UCSD-AML1 (cell line): Measurements from ENCODE around the gene CALML6.
A peak's percentile ranks its signal among the peaks of the same experiment; 100 is the strongest.

Experiments used
- DNase-seq: peaks from one replicate; lab custom pipeline; 2025; ENCODE audit not compliant: unreplicated experiment; lab: John Stamatoyannopoulos, UW

CALML6 gene

DNA sequence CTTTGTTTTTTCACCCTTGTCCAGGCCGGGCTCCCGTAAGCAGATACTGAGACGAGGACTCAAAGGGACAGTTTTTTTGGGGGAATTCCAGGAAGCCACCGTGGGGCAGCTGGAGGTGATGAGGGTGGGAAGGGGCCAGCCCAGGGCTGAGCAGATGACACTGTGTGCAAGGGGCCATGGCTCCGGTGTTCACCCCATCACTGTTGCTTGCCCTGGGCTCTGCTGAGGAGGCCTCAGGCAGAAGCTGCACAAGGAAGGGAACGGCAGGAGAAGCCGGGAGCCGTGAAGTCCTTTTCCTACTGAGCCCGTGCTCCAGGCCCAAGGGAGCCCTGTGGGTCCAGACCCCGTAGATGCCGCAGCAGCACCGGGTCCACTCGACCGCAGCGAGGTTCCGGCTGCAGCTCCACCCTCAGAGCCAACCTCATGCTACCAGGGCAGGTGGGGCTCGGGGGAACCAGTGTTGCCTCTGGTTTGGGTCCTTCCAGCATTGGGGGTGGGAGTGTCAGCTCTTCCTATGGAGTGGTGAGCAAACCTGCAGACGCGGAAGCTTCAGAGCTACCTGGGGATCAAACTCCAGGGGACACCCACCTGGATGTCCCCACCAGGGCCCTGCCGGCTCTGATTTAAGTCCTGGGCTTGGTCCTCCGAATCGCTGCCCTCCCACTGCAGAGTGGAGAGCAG is 4.3 kb upstream of the CALML6 start:
- DNase-seq, result no peak

DNA sequence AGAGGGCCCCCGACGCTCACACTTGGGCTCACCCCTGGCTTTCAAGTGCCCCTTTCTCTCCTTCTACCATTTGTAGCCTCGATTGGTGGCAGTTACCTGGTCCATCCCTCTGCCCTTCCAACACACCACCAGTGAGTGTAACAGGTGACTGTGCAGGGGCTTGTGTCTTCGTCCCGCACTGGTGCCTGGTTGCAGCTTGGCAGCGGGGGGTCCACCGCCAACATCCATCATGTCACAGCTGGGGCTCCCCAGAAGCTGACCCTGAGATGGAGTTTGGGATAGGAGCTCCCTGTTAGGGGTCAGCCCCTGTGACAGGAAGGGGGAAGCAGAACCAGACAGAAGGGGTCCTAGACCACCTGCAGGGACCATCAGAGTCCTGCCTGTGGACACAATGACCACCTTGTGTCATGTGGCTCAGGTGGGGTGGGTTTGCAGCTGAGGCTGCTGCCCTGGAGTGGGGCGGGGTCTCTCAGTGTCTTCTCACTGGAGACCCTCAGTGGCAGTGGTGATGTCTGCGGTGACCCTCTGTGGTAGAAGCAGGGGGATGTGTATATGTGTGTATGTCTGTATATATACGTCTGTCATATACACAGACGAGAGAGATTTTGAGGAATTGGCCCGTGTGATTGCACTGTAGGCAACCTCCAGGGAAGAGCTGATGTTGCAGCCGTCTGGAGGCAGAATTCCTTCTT is 3.6 kb upstream of the CALML6 start:
- DNase-seq, result no peak

DNA sequence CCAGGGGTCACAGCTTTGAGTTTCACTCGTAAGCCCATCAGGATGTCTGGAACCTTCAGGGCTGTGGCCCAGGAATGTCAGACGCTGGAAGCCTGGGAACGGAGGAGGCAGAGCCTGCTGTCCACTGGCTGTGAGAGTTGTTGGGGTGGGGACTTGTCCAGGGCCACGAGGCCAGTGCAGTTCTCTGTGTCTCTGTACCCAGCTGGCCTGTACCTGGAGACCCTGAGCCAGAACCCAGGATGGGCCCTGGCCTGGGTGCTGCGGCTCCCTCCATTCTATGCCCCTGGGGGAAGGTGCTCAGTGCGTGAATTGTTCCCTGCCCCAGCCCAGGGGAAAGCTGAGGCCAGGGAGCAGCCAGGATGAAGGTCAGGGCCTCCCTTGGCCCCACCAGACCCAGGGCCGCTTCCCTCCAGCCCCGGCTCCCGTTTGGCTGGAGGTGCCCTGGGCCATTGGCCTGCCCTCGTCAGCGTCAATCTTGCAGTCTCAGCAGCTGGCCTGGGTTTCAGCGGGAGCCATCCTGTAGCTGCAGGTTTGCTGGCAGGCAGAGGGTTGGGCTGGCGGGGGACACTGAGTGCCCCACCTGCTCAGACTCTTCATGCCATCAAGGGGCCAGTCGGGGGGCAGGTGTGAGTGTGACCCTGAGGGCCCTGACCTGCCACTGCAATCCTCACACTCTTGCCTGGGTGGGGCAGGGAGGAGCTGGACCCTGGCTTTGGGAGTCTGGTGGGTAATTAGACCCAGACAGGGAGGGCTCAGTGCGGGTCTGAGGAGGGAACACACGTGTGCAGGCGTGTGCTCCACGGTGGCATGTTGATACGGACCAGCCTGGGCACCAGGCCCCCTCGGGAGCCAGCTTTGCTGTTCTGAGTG is 724 bp upstream of the CALML6 start:
- DNase-seq, result no peak

DNA sequence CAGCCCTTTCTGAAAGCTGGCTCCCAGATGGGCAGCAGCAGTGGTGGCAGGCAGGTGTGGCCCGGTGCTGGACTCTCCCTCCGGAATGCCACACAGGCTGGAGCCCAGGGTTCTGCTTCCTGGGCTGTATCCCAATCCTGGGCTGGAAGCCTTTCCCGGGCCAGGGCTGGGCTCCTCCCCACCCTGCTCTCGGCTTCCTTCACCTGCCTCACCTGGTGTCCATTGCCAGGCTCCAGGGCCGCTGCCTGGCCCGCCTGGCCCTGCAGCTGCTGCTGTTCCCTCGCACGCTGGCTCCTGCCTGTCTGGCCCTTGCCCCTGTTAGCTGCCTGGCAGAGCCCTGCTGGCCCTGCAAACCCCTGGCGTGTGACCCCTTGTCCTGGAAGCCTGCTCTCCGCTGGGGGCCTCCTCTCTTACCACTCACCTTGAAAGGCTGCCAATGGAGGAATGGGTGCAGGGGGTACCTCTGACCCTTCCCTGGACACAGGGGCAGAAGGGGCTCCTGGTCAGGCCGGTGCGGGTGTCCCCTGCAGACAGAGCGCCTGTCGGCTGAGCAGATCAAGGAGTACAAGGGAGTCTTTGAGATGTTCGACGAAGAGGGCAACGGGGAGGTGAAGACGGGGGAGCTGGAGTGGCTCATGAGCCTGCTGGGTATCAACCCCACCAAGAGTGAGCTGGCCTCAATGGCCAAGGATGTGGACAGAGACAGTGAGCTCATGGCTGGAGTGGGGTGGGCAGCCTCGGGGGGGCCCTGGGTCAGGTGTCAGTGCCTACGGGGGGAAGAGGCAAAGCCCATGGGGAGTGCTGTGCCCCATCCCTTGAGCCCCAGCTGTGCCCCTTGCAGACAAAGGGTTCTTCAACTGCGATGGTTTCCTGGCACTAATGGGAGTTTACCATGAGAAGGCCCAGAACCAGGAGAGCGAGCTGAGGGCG is 1.1 kb downstream of the CALML6 start:
- DNase-seq, result no peak

DNA sequence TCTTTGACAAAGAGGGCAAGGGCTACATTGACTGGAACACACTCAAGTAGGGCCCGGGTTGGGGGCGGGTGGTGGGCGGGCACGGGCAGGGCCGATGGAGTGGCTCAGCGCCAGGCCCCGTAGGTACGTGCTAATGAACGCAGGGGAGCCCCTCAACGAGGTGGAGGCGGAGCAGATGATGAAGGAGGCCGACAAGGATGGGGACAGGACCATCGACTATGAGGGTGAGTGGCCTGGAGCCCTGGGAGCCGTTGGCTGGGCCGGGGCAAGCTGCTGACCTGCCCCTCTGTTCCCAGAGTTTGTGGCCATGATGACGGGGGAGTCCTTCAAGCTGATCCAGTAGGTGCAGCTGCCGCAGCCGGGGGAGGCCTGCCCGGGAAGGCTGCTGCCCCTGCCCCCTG is 1.8 kb downstream of the CALML6 start:
- no peak for DNase-seq

DNA sequence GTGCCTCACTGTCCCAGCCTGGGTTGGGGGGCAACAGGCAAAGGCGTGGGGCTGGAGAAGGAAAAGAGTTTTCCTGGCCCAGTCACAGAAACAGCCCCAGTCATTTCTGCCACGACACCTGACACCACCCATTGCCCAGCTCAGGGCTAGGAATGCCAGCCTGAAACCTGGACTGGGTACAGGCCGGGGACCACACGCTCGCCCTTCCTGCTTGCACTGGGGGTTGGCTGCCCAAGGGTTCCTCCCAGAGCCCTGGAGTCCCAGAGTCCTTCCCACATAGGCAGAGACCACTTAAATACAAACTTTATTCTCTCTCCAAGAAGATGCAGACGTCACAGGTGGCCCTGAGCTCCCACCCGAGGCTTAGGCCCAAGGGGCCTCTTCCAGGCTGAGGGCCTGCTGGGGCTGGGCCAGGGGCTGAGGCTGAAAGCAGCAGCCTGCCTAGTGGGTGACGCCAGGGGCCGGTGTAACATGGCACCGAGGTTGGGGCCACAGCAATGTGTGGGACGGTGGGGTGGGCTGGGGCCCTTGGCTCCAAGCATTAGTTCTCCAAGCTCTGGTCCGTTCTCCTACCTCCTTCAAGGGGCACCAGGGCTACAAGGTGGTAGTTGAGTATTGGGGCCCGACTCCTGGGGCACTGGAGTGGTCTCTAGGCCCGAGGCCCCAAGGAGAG is 2.4 kb downstream of the CALML6 start:
- no peak for DNase-seq

DNA sequence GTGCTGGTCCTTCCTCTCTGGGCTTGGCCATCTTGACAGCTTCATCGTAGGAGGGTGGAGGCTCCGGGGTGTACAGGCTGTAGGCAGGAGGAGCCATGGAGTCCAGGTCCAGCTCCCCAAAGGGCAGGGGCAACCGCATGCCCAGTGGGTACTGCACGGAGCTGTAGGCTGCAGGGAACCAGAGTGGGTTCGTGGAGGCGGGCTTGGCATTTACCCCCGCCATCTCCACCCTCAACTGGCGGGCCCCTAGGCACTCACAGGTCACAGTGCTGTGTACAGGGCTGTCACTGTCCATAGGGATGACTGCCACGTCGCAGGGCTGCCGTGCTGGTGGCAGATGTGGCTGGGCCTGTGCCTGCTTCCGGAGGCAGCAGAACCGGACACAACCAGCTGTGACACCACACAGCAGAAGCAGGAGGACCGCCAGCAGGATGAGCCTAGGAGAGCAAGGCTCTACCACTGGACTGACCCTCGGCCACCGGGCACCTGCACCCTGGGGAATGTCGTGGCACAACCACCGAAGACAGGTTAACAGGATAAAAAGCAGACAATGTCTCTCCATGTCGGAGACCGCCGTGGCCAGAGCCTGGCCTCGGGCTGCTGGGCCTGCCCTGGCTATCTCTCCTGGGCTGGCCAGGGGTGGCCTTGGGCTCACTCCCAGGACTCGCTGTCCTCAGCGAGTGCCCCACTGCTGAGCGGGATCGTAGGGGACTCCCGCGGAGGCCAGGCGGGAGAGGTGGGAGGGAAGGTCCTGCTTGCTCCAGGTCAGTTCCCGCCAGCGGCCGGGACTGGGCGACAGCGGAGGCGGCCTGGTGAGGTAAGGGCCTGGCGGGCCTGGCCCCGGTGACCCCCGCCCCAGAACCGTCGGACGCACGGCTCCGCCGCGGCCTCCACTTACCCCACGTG is 3.2 kb downstream of the CALML6 start:
- DNase-seq, result no peak

DNA sequence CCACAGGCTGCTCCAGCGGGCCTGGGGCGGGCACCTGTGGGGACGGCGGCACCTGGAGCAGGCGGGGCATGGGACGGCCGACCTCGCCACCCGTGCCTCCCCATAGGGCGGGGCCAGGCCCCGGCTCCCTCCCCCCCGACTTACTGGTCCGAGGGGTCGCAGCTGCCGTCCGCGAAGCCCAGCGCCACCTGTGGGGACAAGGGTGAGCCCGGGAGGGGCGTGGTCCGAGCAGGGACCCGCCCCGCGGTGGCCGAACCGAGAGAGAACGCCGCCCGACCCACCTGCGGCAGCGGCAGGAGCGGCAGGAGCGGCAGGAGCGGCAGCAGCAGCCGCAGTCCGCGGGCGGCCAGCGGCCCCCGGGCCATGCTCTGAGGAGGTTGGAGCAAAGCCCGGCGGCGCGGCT is 3.8 kb downstream of the CALML6 start, which contains the start of gene TMEM52:
Gene TMEM52 (minus strand): TSS at position 379 of the 403 bp plus-strand sequence. CDS start 14 bp downstream, at position 365.
- no peak for DNase-seq

DNA sequence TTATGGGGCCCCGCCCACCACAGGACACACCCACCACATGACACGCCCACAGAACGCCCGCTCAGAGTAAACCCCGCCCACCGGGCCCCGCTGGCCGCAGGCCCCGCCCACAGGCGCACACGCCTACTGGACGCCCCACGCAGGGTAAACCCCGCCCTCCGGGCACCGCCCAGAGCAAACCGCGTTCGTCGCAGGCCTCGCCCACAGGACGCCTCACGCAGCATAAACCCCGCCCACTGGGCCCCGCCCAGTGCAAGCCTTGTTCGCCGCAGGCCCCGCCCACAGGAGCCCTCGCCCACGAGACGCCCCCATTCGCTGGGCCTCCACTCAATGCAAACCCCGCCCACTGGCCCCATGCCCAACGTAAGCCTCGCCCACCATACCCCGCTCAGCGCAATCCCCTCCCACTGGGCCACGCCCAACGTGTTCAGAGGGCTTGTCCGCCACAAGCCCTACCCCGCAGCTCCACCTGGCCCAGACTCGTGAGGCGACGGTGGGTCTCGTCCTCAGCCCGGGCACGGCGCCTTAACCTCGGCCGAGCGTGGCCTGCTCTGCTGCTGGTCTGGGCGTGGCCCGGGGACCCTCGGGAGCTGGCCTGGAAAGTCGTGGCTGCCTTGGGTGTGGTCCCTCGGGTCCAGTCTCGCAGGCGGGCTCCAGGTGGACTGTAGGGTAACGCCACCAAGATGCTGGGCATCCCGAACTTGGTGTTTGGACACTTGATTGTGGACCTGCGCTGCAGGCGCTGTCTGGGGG is 4.4 kb downstream of the CALML6 start:
- peak; percentile 99 for DNase-seq

DNA sequence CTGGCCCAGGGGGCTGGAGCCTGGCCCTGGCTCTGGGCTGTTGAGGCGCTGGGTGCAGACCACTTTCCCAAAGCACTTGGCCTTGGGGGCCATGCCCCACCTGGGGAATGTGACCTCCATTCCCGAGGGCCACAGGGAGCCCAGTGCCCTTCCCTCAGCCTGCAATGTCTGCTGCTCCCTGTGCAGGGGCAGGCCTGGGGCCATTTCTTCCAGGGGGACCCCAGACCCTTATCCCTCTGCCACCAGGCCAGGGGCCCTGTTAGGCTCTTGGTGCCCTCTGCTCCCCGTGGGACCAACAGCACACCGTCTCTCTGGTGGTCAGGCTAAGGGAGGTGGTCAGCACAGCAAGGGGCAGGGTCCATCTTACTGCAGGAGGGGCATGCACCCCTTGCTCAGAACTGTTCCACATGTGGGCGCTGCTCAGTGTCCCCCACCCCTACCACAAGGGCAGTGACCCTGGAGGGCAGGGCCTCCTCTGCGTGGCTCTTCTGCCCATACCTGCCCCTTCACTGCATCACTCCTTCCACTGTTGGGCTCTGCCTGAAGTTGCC is 5.1 kb downstream of the CALML6 start:
- no peak for DNase-seq

DNA sequence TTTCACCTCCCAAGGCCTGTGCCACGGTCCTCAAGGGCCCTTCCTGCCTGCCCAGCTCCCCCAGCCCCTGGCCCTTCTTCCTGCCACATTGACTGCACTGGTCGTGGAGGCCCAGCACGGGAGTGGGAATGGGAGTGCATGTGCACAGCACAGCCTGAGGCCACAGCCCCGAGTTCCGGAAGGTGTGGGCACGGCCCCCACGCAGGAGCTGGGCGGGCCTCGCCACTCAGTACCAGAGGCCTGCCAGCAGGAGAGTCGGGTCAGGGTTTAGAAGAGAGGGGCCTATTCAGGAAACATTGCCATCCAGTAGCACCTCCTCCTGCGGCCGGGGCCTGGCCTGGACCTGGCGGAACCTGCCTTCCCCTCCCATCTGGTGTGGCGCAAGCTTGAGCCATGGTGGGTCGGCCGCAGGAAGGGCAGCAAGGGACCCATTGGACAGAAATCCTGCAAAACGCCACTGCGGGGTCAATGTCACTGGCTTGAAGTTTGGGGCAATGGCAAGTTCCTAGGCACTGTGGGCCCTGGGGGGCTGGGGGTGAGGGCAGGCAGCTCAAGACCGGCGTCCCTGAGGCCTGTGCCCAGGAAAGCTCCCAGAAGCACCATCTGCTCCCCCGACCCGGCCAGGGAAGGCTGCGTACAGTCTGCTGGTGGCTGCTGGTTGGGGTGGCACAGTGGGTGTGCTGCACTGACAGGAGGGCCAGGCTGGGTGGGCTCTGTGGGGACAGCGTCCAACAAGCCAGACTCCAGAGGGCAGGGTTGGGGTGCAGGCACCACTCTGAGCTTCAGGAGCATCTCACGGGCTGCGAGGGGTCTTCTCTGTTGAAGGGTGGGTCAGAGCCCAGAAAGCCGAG is 5.8 kb downstream of the CALML6 start:
- DNase-seq, result peak; percentile 33

DNA sequence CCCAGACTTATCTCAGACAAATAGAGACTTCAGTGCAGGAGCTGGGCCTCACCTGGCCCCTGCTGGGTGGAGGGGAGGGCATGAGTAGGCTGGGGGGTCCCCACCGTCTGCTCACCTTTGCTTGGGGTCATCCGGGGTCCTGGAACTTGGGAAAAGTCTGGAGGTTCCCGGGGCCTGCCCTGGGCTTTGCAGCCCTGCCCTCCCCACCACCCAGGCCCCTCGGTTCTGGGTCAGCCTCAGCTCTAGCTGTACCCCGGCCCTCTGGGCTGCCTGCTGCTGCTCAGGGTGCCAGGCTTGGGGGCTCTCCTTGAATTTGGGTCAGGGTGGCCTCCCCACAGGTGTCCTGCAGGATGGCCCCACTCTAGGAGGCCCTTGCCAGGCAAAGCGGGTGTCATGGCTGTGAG is 6.4 kb downstream of the CALML6 start:
- DNase-seq, result no peak

DNA sequence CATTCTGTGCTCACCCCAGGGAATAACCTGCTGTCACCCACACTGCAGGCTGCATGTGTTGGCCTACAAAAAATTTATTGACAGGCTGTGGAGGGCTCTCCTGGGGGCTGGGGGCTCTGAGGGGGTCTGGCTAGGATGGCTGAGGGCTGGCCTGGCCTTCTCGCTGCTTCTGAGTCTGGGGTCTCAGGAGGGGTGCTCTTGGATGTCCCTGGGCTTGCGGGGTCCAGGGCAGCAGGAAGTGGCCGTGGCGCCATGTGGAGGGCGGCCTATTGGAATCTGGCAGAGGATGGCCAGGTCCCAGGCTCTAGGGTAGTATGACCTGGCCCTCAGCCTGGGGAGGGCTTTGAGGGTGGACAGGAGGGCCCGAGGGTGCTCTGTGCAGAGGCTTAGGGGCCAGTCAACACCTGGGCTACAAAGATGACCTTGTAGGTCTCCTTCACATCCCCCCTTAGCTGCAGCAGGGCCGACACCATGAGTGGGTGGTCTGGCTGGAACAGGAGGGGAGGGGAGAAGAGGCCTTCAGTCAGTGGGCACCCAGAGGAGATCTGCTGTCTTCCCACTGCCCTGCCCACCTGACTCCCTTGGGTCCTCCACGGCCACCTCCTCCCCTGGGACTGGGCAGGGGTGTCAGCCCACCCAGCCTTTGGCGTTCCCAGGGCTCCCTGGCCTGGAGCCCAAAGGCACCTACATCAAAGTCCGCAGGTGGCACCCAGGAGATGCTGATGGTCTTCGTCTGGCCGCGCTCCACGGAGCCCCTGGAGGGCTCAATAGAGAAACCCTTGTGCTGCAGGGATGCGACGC is 7.0 kb downstream of the CALML6 start:
- no peak for DNase-seq

DNA sequence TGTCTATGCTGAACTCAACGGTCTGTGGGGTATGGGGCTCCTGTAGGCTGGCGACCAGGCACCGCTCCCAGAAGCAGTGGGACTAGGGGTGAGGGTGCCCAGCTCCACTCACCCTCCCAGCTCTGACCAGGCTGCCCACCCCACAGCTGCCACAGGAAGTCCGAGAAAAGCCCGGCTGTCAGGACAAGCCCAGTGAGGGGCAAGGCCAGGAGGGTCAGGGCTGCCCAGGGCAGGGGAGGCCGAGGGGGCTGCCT is 7.6 kb downstream of the CALML6 start:
- DNase-seq, result no peak

DNA sequence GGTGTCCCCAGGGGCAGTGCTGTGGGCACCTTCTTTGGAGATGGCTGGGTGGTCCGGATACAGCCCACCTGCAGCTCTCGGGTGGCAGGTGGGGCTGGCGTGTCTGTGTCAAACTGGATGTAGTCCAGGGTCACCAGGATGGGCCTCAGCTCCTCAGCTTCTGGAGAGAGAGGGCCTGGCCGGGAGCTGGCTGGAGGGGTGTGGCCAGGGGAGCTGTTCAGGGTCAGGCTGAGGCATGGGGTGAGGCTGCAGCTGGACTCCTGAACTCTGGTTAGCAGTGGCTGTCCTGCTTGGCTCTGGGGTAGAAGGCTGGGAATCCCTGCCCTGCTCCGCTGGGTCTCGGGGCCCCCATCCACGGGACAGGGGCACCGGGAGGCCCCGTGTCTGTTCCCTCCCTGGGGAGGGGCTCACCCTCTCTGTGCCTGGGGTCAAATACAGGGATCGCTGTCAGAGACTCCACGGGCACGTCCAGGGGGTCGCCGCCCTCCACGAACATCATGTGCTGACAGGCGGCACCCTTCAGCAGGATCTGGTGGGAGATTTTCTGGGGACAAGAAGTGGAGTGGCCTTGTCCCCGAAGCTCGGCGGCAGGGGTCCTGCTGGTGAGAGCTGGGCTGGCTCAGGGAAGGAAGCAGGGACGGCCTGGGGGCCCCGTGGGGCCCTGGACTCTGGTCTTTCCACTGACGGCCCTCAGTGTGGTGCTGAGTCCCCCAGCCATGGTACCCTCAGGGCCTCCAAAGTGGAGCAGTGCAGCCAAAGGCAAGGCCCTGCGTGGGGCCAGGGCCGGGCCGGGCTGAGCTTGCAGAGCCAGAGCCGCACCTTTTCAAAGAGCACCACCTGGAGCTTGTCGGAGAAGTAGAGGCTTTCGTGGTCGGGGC is 8.1 kb downstream of the CALML6 start:
- no peak for DNase-seq

DNA sequence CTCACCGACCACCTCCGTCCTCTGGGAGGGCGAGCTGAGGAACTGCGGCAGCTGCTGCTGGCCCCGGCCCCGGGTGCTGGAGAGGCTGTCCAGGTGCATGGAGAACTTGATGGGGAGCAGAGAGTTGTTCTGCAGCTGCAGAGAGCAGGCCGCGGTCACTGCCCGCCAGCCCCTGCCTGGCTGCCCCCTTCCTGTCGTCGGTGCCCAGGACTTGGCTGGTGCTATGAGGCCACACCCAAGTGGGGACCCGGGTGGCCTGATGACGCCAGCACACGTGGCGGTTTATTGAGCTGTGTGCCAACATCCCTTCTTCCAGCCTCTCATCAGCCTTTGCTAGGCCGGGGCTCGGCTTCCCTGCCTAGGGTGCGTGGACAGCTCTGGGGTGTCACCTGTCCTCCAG is 9.3 kb downstream of the CALML6 start:
- DNase-seq, result no peak
